ENCODE results near the gene TLR4. TPM values are rescaled to one million over a fixed set of nuclear protein-coding genes. Genes with fewer than 3 reads are reported as not detected.

Gene TLR4
- total RNA-seq, 2 experiments from 2014 or later, result 4.4 to 10.4 TPM

DNA sequence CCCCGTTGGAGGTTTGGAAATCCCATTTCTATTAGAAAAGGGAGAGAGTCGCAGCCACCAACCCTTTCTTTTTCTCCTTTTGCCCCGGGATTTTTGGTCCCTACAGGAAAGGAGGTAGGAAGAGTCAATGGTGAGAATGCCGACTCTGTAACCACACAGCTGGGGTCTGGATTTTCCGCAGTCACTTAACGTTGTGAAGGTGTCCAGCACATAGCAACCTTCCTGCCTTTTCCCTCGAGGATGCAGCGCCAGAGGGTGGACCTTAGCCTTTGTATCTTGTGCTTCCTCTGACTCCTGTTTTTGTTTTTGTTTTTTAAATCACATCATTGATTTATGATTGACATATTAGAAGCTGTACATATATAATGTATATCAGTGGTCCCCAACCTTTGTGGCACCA, 41.4 kb downstream of the TLR4 start:
- H2AFZ ChIP-seq (ENCODE audit: low read length), result no peak overlapping the region
- POLR2A ChIA-PET, result no interaction called here
- intact Hi-C loops (cut with micrococcal nuclease; ENCODE audit: unreplicated experiment), result no loop called here

GRCh38 chr9:117746263-117746662, 42.1 kb downstream of the TLR4 start:
- ChIA-PET POLR2A (no interaction called here), CTCF (ENCODE audit: unreplicated experiment) (no interaction called here)
- Histone ChIP-seq H3K79me2 (ENCODE audit: insufficient read depth, low read depth, low read length) (no peaks in the 10 kb centered on the region), H3K9me2 (ENCODE audit: insufficient read depth, low read length) (no peaks in the 10 kb centered on the region), H2AFZ (ENCODE audit: low read length) (no peak overlapping the region), H3K9me3 (ENCODE audit: low read length) (no peaks in the 10 kb centered on the region), H3K4me2 (ENCODE audit: low read length) (no peak overlapping the region), H3K36me3 (ENCODE audit: insufficient read depth, low read length) (no peaks in the 10 kb centered on the region), H3K4me1 (ENCODE audit: insufficient read depth, low read length, poor library complexity, severe bottlenecking) (no peaks in the 10 kb centered on the region), H3K4me3 (ENCODE audit: low read depth, low read length, poor library complexity, severe bottlenecking) (no peak overlapping the region), H3K27ac (ENCODE audit: low read depth, low read length, poor library complexity, severe bottlenecking) (no peak overlapping the region), H4K20me1 (ENCODE audit: insufficient read depth, low read length) (no peaks in the 10 kb centered on the region)
- TF ChIP-seq EZH2phosphoT487 (IDR thresholded peaks at IDR 0.05; ENCODE audit: borderline replicate concordance, low read depth, low read length), result no peak
- TF ChIP-seq CTCF (conservative IDR thresholded peaks at IDR 0.05; ENCODE audit: low read length), result no peak
- intact Hi-C loops (cut with micrococcal nuclease; ENCODE audit: unreplicated experiment), result no loop called here
- no TSS peak for BruUV-seq (replicated peaks)
- DNase-seq (ENCODE audit: low spot score), result no peak

More for the DNA sequence above, 41.4 kb downstream of the TLR4 start:
- Histone ChIP-seq H3K4me1 (ENCODE audit: insufficient read depth, low read length, poor library complexity, severe bottlenecking) (no peaks in the 10 kb centered on the region), H3K4me2 (ENCODE audit: low read length) (no peak overlapping the region), H3K9me3 (ENCODE audit: low read length) (no peaks in the 10 kb centered on the region), H4K20me1 (ENCODE audit: insufficient read depth, low read length) (no peaks in the 10 kb centered on the region), H3K9me2 (ENCODE audit: insufficient read depth, low read length) (no peaks in the 10 kb centered on the region), H3K79me2 (ENCODE audit: insufficient read depth, low read depth, low read length) (no peaks in the 10 kb centered on the region), H3K36me3 (ENCODE audit: insufficient read depth, low read length) (no peaks in the 10 kb centered on the region), H3K27ac (ENCODE audit: low read depth, low read length, poor library complexity, severe bottlenecking) (no peak overlapping the region), H3K4me3 (ENCODE audit: low read depth, low read length, poor library complexity, severe bottlenecking) (no peak overlapping the region)
- DNase-seq (ENCODE audit: low spot score), result no peak
- TF ChIP-seq EZH2phosphoT487 (IDR thresholded peaks at IDR 0.05; ENCODE audit: borderline replicate concordance, low read depth, low read length) (no peak), CTCF (conservative IDR thresholded peaks at IDR 0.05; ENCODE audit: low read length) (no peak)
- BruUV-seq (replicated peaks), result no TSS peak
- CTCF ChIA-PET (ENCODE audit: unreplicated experiment), result no interaction called here

DNA sequence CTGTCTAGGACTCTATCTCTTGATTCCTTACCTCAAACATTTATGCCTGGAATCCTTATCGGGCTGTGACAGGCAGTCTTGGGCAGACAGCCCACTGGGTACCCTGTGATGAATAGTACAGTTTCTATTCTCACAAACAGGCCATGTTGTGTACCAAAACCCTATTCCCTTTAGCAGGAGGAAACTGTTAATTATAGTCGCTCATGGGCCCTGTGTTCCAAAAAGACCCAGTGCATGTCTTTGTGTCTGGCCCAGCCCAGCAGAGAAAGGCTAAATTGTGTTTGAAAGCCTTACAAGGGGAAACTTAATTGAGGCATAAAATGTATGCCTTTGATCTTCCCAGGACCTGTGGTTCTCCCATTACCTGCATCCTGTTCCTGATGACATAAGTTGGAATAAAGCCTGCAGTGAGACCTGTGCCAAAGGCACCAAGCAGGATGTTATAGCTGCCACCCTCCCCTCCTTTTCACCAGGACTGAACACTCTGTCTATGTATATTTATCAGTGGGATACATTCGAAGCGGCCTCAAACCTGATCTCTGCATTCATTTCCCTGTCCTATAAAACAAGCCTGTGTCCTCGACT, 43.3 kb downstream of the TLR4 start:
- no peaks in the 10 kb centered on the region for H3K9me3 ChIP-seq (ENCODE audit: low read length)
- H3K4me2 ChIP-seq (ENCODE audit: low read length), result no peak overlapping the region
- H3K4me3 ChIP-seq (ENCODE audit: low read depth, low read length, poor library complexity, severe bottlenecking), result no peak overlapping the region
- POLR2A ChIA-PET, result no interaction called here
- no peaks in the 10 kb centered on the region for H3K4me1 ChIP-seq (ENCODE audit: insufficient read depth, low read length, poor library complexity, severe bottlenecking)
- BruUV-seq (replicated peaks), result no TSS peak
- TF ChIP-seq EZH2phosphoT487 (IDR thresholded peaks at IDR 0.05; ENCODE audit: borderline replicate concordance, low read depth, low read length), result no peak
- TF ChIP-seq CTCF (conservative IDR thresholded peaks at IDR 0.05; ENCODE audit: low read length), result no peak
- intact Hi-C loops (cut with micrococcal nuclease; ENCODE audit: unreplicated experiment), result no loop called here
- no peaks in the 10 kb centered on the region for H3K9me2 ChIP-seq (ENCODE audit: insufficient read depth, low read length)
- H3K36me3 ChIP-seq (ENCODE audit: insufficient read depth, low read length), result no peaks in the 10 kb centered on the region
- no peak for DNase-seq (ENCODE audit: low spot score)
- H4K20me1 ChIP-seq (ENCODE audit: insufficient read depth, low read length), result no peaks in the 10 kb centered on the region
- no peak overlapping the region for H2AFZ ChIP-seq (ENCODE audit: low read length)
- H3K79me2 ChIP-seq (ENCODE audit: insufficient read depth, low read depth, low read length), result no peaks in the 10 kb centered on the region
- CTCF ChIA-PET (ENCODE audit: unreplicated experiment), result no interaction called here
- no peak overlapping the region for H3K27ac ChIP-seq (ENCODE audit: low read depth, low read length, poor library complexity, severe bottlenecking)
